AG08396 (cell line): ENCODE measurements around the gene GAS1.

Experiments used
- DNase-seq: peaks from one replicate; pipeline ENCODE4 v3.0.0; 2012; ENCODE audit warnings: low spot score, mixed read lengths

The GAS1 gene

DNA sequence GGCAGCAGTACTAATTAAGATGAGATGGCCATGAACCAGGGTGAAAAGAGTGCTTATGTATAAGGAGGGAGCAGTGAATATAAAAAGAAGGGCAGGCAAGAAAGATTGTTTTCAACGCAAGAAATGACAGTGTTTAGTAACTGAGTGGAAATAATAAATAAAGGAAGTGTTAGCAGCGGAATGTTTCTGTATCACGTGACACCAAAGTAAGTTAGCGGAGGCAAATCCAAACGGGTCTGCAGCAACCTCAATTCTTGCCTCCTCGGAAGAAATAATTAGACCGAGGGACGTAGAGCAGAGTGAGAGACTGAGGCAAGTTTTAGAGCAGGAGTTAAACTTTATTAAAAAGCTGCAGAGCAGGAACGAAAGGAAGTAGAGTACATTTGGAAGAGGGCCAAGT is 15.4 kb upstream of the GAS1 start:
- DNase-seq = no peak

- DNase-seq = no peak
Measured at GRCh38 chr9:86960938-86961337, 13.6 kb upstream of the GAS1 start.

GRCh38 chr9:86958203-86958602 is 10.9 kb upstream of the GAS1 start:
- no peak for DNase-seq

DNA sequence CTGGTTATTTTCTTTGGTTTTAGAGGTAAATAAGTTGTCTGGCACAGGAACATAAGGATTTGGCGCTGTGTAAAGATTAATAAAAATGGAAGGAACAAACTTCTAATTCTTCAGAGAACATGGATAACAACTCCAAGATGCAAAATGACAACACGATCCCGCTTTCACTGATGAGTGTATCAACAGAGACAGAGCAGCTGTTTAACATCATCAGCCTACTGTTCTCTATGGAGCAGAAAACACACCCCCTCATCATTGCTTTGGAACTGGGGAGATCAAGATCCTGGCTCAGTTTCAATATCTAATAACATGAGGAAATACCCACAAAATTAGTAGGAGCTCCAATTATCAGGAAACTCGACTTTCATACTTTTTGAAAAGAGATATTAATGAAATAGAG is 8.3 kb upstream of the GAS1 start:
- DNase-seq = no peak

GRCh38 chr9:86955042-86955441 is 7.7 kb upstream of the GAS1 start:
- DNase-seq = no peak

GRCh38 chr9:86953181-86953580 is 5.9 kb upstream of the GAS1 start:
- DNase-seq = no peak

DNA sequence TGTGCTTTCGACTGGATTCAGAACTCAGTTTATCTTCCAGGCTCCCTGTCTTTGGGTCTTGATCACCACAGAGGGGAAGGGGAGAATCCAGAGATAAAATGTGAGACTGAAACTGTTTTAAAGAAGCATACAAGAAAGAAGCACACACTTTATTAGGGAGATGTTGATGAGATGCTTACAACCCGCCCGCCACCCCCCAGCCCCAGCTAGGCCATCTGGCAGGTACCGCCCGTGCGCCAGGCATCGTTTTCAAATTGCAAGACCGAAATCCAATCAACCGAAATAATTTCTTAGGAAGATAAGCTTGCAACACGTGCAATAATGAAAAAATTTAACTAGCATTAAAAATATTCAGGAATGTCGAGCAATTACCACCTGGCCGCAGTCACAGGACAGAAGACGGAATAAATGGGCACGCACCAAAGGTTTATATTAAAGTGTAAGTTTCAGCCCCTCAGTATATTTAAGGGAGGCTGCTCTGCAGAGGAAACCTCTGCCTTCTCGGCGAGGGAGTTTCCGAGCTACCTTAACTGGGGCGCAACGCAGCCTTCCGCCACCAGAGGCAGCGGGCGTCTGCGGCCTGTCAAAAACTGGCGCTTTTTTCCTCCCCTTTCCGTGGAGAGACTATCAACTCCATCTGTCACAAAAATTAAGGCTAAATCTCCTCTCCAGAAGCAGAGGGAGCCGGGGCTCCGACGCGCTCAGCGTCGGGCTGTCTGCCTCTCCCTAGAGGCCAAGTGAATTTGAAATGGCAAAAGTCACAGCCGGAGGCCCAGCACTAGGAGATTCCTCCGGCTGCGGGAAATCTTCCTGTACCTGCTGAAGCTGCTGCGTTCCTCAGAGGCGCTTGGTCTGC is 996 bp upstream of the GAS1 start:
- peak; percentile 80 for DNase-seq

GRCh38 chr9:86946201-86947145 is 833 bp downstream of the GAS1 start:
- peak; percentile 81 for DNase-seq

GRCh38 chr9:86945728-86946200 is 1.5 kb downstream of the GAS1 start:
- peak; percentile 56 for DNase-seq

DNA sequence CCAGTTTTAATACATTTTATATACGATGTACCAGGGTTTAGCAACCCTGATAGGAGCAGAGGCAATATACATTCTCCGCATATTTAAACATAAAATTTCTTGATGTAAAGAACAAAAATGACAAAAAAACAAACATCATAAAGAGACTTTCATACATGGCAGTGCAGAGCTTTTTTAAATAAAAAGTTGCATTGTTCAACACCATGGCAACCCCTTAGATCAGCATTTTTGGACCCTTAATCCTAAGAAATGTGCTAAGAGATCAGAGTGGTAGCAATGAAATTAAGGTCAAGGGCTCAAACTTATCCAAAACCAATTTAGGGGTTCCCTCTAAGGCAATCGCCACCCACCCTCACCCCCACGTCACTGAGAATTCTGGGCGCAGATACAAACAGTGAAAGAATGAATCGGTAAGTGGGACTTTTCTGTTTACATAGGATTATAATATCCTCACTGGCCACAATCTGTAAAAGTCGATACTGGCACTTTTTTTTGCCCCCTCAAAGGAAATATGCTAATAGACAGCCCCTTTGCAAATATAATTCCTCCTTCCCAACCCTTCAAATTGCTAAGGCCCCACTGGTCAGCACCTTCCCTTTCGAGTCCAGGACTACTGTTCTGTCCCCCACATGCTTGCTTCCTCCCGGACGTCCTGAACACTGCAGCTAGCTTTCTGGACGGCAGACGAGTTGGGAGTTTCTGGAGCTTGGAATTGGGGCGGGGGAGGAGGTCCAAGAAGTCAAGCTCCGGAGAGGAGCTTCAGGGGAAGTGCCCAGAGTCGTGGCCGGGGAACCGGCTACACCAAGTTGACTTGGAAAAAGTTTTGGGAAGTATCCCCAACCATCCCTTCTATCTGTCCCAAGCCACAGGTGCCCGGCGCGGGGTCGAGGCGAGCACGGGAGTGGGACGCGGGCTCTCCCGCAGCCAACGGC is 2.2 kb downstream of the GAS1 start:
- peak; percentile 15 for DNase-seq

- no peak for DNase-seq
Measured at GRCh38 chr9:86943201-86944113, 3.8 kb downstream of the GAS1 start.

DNA sequence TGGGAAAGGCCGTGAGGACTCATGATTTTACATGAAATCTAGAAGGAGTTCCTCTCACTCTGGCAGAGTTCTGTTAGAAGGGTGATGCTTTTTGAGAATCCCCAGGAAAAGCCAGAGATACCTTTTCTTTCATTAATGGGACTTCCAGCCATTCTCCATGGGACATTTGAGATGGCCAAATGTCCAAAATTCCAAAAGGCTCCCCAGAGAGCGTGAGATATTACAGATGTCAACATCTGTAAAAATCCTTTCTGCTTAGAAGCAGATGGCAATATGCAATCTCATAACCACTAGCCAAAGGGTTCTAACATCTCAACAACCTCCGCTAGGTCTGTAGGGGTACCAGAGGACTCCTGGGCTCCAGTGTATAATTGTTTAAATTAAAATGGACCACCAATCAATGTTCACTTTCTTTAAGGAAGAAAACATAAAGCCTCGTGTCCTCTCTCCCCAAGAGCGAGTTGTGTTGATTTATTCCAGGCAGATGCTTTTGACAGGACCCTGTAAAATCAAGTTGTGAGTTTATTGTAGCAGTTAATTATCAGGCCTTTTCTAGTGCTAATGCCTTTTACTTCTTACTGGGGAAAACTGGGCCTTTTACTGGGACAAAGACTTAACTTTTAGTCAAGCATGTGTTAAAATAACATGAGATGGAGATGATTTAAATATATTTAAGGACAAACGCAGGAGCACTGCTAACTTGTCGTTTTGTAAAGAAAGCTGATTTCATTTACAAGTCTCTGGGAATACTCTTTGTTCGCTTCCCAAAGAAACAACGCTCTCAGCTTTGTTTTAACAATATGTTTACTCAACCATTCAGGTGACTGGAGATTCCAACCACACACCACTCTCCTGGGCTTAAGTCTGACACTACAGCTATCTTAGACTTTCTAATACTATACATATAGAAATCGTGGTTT is 4.8 kb downstream of the GAS1 start:
- no peak for DNase-seq

GRCh38 chr9:86941197-86941596 is 6.1 kb downstream of the GAS1 start:
- DNase-seq = no peak

DNA sequence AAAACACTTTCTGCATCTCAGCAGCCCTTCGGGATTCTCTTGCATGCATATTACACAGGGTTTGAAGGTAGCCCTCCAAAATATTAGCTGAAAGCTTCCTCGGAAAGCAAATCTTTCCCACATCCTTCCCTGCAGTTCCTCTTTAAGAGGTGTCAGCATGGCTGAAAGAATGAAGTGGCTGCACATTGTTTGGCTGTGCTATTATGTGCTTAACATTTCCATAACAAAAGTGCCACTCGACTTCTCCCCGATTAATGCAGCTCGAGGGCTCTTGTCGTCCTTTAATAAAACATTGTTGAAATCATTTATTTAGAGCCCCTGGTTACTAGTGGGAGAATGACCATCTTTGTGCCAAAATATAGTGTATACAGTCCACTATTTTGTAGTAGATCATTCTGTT is 6.5 kb downstream of the GAS1 start:
- no peak for DNase-seq

DNA sequence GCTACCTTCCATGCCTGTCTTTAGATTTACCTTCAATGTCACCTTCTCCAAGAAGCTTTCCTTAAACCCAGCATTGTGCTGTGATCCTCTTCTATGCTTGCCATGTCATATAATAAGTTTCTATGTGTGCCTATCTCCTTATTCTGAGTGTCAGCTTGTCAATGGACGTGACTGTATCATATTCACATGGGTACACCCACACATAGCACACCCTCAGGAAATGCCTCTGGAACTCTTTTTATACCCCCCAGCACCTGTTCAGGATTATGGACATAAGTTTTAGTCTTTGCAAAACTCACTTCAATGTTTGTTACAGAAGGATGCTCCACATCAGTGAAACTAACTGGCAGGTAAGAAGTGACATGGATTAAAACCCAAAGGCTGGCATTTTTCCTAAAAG is 7.4 kb downstream of the GAS1 start:
- DNase-seq = no peak

- DNase-seq = no peak
Measured at GRCh38 chr9:86939321-86939720, 8.0 kb downstream of the GAS1 start.

GRCh38 chr9:86938780-86939179 is 8.5 kb downstream of the GAS1 start:
- no peak for DNase-seq

GRCh38 chr9:86926145-86926544 is 21.2 kb downstream of the GAS1 start:
- DNase-seq = no peak

DNA sequence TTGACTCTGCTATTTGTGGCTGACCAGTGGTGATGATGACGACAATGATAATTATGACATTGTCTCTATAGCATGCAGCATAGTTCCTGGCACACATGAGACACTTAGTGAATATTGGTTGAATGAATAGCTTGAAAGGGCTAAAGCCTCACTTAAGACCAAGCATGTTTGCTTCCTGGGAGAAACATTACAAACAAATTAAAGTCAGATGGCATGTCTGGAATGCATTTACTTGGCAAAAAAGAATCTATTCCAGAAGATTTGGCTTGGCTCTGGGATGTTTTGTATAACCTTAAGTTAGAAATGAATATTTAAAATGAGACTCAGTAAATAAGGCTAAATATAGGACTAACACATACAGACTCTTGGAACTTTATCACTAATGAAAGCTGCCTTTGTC is 21.6 kb downstream of the GAS1 start:
- DNase-seq = peak; percentile 8

- no peak for DNase-seq
Measured at GRCh38 chr9:86924206-86924605, 23.1 kb downstream of the GAS1 start.
